IPS-15b (cell line): ENCODE measurements around the gene PPM1L.

Experiments
- H3K27me3 ChIP-seq: one replicate; pipeline ENCODE4 v1.6.1; 2013; ENCODE audit warnings: low read length; ENCODE audit not compliant: control insufficient read depth, insufficient read depth
- H3K36me3 ChIP-seq: one replicate; pipeline ENCODE4 v1.6.1; 2013; ENCODE audit warnings: low read length; ENCODE audit not compliant: control insufficient read depth, insufficient read depth
- H3K4me1 ChIP-seq: one replicate; pipeline ENCODE4 v1.6.1; 2013; ENCODE audit warnings: mild to moderate bottlenecking, low read length; ENCODE audit not compliant: control insufficient read depth, insufficient read depth
- H3K4me3 ChIP-seq: one replicate; pipeline ENCODE4 v1.5.1; 2013; ENCODE audit warnings: low read depth, low read length
- H3K9ac ChIP-seq: one replicate; pipeline ENCODE4 v1.6.1; 2013; ENCODE audit warnings: low read depth, mild to moderate bottlenecking, low read length
- H3K9me3 ChIP-seq: one replicate; pipeline ENCODE4 v1.6.1; 2013; ENCODE audit warnings: mild to moderate bottlenecking, low read length; ENCODE audit not compliant: control insufficient read depth, insufficient read depth

The PPM1L gene

DNA sequence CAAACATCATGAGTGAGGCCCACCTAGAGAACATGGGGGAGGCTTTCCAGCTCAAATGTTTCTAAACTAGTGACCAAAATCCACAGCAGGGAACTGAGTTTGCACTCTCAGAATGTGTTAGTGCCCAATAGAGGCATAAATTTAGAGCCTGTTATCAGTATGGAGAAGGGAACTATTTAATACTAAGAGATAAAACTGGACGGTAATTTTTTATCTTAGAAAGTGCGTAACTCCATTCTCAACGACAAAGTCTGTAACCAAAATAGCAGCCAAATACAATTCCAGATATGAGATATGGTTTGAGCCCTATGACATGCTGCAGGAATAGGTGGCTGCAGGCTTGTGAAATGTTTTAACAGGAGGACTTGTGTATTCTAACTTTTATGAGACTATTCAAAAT is 345.6 kb downstream of the PPM1L start:
- Histone ChIP-seq H3K4me3 (no peak overlapping the region), H3K36me3 (no peaks in the 10 kb centered on the region), H3K9me3 (no peaks in the 10 kb centered on the region), H3K9ac (no peak overlapping the region), H3K4me1 (peaks cover 4% of the 10 kb centered on the region), H3K27me3 (peaks cover 28% of the 10 kb centered on the region)

- H3K9ac ChIP-seq, result no peak overlapping the region
- H3K9me3 ChIP-seq, result no peaks in the 10 kb centered on the region
These were observed 347.9 kb downstream of the PPM1L start for GRCh38 chr3:161103776-161104385.

DNA sequence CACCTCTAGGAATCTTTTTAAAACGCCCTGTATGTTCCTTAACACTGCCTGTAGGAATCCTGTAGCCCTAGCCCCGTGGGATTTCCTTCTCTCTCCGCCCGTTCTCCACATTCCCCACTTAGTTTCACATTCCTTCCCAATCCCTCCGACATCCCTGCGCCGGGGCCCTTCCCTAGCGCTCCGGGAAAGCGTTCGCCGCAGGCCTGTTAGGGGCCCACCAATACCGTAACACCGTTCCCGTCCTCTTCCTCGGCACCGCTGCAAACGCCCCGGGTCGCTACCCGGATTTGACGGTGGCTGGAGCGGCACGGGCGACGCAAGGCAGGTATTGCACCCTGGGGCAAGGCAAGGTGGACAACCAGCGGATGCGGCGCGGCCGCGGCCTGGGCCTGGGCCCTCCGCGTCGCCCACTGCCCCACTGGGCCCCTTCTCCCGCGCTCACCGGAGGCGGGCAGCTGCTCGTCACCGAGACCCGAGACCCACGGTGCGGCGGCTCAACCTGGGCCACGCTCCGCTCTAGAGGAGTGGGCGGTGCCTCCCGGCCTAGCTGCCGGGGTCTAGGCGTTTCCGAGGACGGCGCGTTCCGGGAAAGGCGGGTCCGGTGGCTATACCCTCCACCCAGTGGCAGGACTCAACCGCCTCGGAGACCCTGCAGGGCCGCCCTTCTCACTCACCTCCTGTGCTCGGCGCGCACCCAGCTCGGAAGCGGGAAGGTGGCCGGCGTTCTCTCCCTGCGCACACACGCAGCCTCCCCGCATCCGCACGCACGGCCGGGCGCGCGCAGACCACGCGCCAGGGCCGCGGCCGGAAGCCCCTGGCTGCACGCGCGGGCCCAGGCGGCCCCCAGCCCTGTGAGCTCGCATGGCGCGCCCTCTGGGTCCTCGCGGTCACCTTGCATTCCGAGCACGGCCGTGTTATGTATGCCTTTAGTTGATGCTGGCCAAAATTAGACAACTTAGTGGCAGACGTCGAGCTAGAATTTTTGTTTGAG is 348.8 kb downstream of the PPM1L start, which contains the start of gene B3GALNT1:
Gene B3GALNT1 (minus strand): TSS at position 789 of the 991 bp plus-strand sequence. CDS start 18,595 bp downstream, outside the sequence.
- no peaks in the 10 kb centered on the region for H3K36me3 ChIP-seq
- H3K9me3 ChIP-seq, result no peaks in the 10 kb centered on the region
- H3K9ac ChIP-seq, result peak within 1 kb of the TSS; percentile 79
- peak within 1 kb of the TSS; percentile 74 for H3K4me3 ChIP-seq
- H3K4me1 ChIP-seq, result peaks cover 4% of the 10 kb centered on the region
- H3K27me3 ChIP-seq, result peaks cover 29% of the 10 kb centered on the region

More at GRCh38 chr3:161103776-161104385, 347.9 kb downstream of the PPM1L start:
- Histone ChIP-seq H3K4me3 (peak overlapping the region; percentile 74), H3K4me1 (peaks cover 4% of the 10 kb centered on the region), H3K36me3 (no peaks in the 10 kb centered on the region), H3K27me3 (peaks cover 29% of the 10 kb centered on the region)

- no peak overlapping the region for H3K9ac ChIP-seq
- no peak overlapping the region for H3K4me3 ChIP-seq
- H3K27me3 ChIP-seq, result peaks cover 29% of the 10 kb centered on the region
- H3K9me3 ChIP-seq, result no peaks in the 10 kb centered on the region
- H3K4me1 ChIP-seq, result peaks cover 4% of the 10 kb centered on the region
- H3K36me3 ChIP-seq, result no peaks in the 10 kb centered on the region
These were observed 351.3 kb downstream of the PPM1L start for GRCh38 chr3:161107311-161107710.

DNA sequence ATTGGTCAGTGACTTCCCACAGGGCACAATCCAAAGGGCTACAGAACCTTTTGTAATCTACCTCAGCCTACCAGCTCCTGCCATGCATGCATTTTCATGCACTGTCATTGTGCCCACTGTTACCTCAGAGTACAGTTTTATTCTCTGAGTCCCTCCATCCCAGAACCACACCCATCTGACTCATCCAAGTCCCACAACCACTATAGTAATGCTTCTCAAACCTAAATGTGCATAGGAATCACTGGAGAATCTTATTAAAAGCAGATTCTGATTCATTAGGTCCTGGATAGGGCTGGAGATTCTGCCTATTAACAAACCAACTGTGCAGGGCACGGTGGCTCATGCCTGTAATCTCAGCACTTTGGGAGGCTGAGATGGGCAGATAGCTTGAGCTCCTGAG is 352.8 kb downstream of the PPM1L start:
- H3K27me3 ChIP-seq, result peaks cover 24% of the 10 kb centered on the region
- no peak overlapping the region for H3K4me3 ChIP-seq
- peaks cover 4% of the 10 kb centered on the region for H3K4me1 ChIP-seq
- no peak overlapping the region for H3K9ac ChIP-seq
- H3K36me3 ChIP-seq, result no peaks in the 10 kb centered on the region
- no peaks in the 10 kb centered on the region for H3K9me3 ChIP-seq

- Histone ChIP-seq H3K36me3 (no peaks in the 10 kb centered on the region), H3K4me1 (no peaks in the 10 kb centered on the region), H3K9ac (no peak overlapping the region), H3K9me3 (no peaks in the 10 kb centered on the region), H3K4me3 (no peak overlapping the region), H3K27me3 (no peaks in the 10 kb centered on the region)
These were observed 361.6 kb downstream of the PPM1L start for GRCh38 chr3:161117646-161118045.

- Histone ChIP-seq H3K27me3 (no peaks in the 10 kb centered on the region), H3K9ac (no peak overlapping the region), H3K36me3 (no peaks in the 10 kb centered on the region), H3K9me3 (no peaks in the 10 kb centered on the region), H3K4me3 (no peak overlapping the region), H3K4me1 (no peaks in the 10 kb centered on the region)
These were observed 370.5 kb downstream of the PPM1L start for GRCh38 chr3:161126495-161126894.
